Skeletal muscle cell (primary cell): ENCODE measurements around the gene RGS4.
"Not testable (repeated sequence)": the region's sequence is repeated elsewhere in the genome, so short reads cannot be mapped to it uniquely, and the experiment has no call there.

Source experiments
- DNase-seq: peaks from one replicate; pipeline ENCODE4 v3.0.0-alpha.2; 2010; ENCODE audit warnings: low read depth
- H3K4me3 ChIP-seq: 2 replicates; pipeline ENCODE4 v1.5.1; 2011; ENCODE audit warnings: low read depth, mild to moderate bottlenecking, control low read depth, low read length, moderate library complexity

Gene RGS4

DNA sequence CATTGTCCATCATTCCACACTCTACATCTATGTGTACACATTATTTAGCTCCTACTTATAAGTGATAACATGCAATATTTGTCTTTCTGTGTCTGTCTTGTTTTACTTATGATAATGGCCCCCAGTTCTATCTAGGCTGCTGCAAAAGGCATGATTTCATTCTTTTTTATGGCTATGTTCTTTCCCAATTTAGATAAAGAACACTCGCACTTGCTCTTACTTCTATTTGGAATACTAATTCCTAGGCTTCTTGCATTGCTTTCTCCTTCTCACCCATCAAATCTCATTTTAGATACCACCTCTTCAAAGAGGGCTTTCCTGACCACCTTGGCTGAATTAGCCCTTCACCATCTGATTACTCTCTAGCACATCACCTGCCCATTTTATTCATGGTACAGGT lies 3.0 kb upstream of the RGS4 start:
- H3K4me3 ChIP-seq = no peak overlapping the region
- DNase-seq = no peak

DNA sequence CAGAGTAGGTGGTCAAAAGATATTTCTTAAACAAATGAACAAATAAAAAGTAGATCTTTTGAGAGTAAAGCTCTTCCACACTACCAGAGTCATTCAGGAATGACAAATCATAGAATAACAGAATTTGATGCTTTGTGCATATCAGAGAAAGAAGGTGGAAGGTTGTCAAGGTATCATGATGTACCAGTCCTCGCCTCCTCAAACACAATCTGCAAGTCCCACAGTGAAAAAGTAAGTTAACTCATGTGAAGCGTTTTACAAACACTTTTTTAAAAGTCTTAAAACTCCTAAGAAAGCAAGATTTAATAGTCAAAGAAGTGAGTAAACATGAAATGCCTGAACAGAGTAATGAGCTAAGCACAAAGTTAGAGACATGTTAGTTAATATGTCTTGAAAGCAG lies 2.5 kb upstream of the RGS4 start:
- H3K4me3 ChIP-seq = no peak overlapping the region
- DNase-seq = no peak

DNA sequence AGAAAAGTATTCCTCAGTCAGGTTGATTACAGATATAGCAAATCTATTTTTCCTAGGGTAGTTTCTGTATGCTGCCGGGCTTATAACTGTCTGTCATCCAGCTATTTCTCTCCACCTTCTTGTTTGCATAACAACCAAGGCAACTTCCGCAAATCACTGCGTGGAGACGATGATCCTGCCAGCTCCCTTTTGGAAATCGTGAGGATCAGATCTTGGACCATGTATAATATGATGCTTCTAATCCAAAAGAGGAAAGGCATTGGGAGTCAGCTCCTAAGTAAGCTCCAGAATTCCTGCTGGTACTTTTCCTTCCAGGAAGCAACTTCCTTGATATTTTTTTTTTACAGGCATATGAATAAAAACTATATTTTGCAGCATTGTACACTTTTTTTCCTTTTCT lies 445 bp upstream of the RGS4 start:
- peak overlapping the region; percentile 44 for H3K4me3 ChIP-seq
- no peak for DNase-seq

DNA sequence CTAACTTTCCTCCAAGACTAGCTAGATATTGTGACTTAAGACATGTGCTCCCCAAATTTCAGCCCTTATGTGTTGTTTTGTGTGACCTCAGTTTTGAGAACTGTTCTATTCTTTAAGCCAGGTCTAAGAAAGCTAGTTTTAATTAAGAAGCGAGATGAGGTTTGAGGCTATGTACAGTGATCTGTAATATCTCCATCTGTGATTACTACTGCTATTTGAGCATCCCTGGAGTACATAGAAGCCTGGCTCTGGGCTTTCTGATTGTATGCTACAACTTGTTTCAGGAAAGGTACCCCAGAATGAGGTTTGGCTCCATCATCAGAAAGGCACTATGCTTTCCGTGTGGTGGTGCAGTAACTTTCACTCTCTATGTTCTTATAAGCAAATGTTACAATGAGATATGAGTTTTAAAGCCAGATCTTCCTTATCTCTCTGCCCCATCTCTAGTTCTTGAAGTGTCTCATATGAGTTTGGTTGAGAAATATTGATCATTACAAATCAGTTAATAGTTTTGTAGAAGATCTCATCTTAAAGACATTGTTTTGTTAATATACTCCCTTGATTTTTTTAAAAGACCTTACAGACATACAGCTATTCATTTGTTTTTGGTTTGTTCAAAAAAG lies 605 bp downstream of the RGS4 start:
- peak overlapping the region; percentile 44 for H3K4me3 ChIP-seq
- no peak for DNase-seq

DNA sequence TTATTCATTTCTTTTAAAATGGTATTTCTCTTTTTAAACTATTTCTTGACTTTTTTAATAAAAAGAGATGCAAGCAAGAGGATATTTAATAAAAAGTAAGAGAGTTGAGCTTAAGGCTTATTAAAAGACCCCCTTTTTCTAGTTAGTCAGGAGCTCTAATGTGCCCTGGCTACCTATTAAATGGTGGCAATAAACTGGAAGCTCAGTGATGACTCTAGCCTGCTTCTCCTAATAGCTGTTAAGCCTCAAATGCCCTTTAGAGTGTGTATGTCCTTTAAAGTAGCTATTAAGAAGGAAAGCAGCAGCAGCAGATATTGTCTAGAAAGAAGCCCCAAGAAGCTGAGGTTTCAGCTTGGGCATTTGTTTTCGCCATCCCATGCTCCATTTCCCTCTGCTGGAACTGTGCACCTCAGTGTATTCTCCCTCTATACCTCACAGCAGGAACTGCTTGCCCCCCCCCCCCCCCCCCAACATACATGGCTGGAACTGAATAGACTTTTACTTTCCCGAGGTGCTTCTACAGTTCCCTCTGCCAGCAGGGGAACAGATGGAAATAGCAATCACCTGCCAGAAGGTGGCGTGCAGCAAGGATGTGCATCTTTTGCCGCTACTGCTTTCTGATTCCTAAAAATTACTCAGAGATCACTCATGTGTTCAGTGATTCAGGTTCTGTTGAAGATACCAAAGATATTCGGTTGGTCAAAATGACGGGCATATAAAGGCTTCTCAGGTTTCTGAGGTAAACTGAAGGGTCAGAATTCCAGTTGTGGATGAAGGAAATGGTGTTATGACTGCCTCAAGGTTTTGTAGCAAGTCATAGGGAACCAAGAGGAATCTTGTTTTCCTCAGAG lies 2.5 kb downstream of the RGS4 start:
- peak; percentile 49 for DNase-seq
- peak overlapping the region; percentile 26 for H3K4me3 ChIP-seq

DNA sequence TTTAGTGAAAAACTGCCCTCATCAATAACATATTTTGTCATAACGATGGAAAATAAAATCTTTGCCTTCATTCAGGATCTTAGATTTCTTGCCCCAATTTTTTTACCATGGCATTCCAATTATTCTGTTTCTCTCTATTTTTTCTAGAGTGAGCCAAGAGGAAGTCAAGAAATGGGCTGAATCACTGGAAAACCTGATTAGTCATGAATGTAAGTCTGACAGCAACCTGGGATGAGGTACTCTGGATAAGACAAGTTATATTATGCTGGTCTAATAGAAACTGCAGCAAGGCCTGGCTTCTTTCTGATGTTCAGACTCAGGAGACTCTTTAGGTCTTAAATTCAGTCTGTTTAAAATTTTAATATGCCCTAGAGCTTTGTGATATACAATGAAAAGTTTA lies 3.5 kb downstream of the RGS4 start:
- DNase-seq = no peak
- no peak overlapping the region for H3K4me3 ChIP-seq

DNA sequence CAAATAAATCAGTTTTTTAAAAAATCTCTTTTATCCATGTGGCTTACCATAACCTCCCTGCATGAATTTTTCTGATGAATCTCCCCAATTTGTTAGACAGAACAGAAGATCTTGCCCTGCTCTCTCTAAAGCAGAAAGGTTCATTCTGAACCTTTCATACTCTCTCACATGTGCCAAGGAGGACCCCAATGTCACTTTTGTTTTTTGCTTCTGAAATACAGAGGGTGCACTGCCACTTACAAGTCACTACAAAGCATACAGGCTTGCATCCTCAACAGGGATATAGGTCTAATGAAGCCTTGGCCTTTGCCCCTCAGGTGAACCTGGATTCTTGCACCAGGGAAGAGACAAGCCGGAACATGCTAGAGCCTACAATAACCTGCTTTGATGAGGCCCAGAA lies 4.8 kb downstream of the RGS4 start:
- no peak overlapping the region for H3K4me3 ChIP-seq
- DNase-seq = no peak

DNA sequence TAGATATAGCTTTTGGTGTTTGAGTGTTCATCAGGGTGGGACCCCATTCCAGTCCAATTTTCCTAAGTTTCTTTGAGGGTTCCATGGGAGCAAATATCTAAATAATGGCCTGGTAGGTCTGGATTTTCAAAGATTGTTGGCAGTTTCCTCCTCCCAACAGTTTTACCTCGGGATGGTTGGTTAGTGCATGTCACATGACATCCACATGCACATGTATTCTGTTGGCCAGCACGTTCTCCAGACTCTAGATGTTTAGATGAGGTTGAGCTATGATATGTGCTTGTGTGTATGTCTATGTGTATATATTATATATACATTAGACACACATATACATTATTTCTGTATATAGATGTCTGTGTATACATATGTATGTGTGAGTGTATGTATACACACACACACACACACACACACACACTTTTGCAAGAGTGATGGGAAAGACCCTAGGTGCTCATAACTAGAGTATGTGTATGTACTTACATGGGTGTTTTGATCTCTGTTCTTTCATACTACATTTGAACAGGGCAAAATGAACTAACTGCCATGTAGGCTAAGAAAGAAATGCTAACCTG lies 5.6 kb downstream of the RGS4 start:
- DNase-seq = no peak
- H3K4me3 ChIP-seq = no peak overlapping the region

DNA sequence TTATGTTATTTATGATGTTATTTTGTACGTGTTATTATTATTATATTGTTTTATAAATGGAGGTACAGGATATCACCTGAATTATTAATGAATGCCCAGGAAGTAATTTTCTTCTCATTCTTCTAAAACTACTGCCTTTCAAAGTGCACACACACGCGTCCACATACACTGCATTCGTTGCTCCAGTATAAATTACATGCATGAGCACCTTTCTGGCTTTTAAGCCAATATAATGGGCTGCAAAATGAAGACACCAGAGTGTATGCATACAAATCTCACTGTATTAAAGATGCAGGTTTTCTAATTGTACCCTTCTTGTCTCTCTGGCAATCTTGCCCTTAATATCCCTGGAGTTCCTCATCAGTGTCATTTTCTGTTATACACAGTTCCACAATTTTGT lies 6.9 kb downstream of the RGS4 start:
- no peak overlapping the region for H3K4me3 ChIP-seq
- no peak for DNase-seq

DNA sequence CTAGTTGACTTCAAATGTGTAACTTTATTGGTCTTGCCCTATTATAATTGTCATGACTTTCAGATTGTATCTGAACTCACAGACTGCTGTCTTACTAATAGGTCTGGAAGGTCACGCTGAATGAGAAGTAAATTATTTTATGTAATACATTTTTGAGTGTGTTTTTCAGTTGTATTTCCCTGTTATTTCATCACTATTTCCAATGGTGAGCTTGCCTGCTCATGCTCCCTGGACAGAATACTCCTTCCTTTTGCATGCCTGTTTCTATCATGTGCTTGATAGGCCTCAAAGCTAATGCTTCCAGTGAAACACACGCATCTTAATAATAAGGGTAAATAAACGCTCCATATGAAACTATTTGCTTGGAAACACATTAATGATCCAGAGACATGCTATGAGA lies 7.3 kb downstream of the RGS4 start:
- no peak for DNase-seq
- H3K4me3 ChIP-seq = no peak overlapping the region

DNA sequence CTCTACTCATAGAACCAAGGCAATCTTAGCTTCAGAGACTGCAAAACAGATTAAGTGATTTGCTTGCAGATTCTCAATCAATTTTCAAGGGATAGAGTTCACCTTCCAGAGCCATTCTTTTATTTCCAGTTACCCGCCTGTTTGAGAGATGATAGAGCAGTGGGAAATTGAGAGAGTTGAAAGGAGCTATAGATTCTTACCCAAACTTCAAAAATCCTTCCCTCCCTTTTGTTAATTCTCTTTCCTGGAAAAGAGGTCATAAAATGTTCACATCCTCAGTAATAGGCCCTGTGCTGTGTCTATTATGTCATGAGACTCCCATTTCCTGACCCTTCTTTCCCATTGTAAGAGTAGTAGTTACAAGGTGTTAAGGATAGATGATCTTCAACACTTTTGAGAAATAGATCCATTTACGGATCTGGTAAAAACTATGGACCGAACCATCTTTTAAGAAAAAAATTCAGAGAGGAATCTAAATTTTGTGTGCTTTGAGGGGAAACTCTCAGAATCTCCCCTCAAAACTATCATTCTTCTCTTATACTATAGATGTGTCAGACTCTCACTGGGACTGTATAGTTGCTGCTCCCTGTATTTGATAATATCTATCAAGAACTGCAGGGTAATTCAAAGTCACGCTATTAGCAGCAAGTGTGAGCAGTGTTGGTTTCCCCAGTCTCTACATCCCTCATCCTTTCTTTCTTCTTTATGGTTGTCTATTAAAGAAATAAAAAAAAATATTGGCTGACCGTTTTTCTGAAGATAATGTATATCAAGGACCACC lies 8.0 kb downstream of the RGS4 start:
- no peak for DNase-seq
- H3K4me3 ChIP-seq = no peak overlapping the region

DNA sequence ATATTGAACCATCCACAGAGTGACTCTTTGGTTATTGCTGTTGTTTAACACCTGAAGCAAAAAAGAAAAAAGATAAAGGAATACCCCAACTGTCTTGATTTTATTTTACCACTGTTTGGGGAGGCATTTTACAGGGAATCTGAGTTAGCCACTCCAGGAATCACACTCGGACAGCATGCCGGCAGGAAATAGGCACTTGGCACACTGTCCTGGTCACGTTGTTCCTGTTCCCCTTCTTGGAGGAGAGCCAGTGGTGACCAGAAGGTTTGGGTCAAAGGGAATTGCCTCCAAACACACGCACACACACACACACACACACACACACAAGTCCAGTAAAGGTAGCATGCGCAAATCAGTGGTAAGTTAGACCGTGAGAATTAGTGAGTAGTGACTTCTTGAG lies 13.8 kb downstream of the RGS4 start:
- DNase-seq = no peak

DNA sequence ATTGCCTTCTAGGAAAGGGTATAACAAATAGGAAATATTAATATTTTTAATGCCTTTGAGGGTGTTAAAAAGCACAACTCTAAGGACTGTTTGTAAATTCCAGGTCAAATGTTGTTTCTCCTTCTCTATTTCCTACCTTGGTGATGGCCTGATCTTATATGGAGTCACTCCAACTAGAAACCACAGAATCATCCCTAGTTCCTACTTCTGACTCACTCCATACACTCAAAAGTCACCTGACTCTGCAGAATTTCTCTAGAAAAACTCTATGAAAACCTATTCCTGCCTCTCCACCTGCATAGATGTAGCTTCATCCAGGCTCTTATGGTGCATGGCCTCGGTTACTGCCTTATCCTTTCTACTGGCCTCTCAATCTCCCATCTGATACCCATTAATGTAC lies 14.5 kb downstream of the RGS4 start:
- no peak for DNase-seq
- no peak overlapping the region for H3K4me3 ChIP-seq

More for the DNA sequence above, 13.8 kb downstream of the RGS4 start:
- H3K4me3 ChIP-seq = no peak overlapping the region

DNA sequence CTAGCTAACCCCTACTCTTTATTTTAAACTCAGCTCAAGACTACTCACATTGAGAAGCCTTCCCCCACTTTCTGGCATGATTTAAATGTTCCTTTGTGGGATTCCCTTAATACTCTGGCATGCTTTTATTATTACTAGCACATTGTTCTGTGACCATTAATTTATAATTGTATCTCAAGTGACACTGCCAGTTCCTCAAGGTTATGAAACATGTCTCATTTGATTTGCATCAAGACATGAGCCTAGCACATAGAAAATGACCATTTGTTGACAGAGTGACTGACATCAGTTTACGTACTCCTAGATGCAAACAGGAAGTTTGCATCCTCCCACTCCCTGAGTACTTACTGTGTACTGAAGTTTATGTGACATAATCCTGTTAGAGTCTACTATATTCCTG lies 15.2 kb downstream of the RGS4 start:
- no peak for DNase-seq
- H3K4me3 ChIP-seq = no peak overlapping the region

DNA sequence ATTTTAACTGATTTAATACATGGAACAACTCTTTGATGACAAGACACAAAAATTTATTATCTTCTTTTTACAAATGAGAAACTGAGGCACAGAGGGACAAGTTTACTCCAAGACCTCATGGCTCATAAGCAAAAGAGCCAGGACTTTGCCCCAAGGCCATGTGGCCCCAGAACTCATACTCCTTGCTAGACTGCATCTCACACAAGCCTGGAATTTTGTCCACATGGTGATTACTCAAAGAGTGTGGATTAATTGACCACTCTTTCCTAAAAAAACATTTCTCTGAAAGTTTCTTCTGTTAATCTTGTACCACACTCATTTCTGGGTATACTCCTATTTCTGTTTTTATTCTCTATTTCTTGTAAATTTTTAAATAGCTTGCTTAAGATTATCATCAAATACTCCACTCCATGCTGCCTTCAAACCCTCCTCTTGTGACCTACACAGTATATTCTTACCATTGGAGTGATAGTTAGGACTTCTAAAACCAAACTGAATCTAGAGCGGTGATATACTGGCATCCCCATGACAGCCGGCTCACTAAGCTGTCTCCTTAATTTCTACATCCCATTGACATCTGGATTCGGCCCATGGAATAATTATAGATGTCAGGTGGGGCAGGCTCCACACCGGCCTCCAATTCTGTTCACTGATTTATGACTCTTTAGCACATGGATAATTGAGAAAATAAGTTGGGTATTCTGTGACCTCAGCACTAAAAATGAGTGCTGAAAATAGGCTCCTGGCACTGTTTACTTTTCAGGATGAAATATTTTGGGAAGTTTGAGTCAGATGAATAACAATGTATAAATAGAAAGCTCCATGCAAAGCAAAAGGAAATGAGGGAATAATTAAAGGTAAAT lies 16.1 kb downstream of the RGS4 start:
- H3K4me3 ChIP-seq = no peak overlapping the region
- no peak for DNase-seq

DNA sequence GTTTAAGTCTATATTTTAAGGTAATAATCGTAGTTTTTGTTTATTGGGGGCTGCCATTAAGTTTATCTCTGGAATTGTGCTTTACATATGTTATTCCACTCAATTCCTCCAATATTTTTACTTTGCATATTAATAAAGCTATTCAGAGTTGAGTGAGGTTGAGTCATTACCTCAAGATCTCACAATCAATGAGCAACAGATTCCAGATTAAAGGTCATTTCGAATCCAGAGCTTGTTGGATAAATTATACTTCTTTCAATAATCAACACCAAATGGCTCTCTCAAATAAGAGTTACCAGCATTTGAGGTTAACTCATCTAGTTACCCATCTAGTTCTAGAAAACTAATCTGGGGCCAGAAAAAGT lies 16.7 kb downstream of the RGS4 start:
- no peak overlapping the region for H3K4me3 ChIP-seq
- DNase-seq = no peak

DNA sequence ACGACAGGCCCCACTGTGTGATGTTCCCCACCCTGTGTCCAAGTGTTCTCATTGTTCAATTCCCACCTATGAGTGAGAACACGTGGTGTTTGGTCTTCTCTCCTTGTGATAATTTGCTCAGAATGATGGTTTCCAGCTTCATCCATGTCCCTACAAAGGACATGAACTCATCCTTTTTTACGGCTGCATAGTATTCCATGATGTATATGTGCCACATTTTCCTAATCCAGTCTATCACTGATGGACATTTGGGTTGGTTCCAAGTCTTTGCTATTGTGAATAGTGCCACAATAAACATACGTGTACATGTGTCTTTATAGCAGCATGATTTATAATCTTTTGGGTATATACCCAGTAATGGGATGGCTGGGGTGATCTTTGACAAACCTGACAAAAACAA lies 20.0 kb downstream of the RGS4 start:
- not testable (repeated sequence) for H3K4me3 ChIP-seq, DNase-seq

DNA sequence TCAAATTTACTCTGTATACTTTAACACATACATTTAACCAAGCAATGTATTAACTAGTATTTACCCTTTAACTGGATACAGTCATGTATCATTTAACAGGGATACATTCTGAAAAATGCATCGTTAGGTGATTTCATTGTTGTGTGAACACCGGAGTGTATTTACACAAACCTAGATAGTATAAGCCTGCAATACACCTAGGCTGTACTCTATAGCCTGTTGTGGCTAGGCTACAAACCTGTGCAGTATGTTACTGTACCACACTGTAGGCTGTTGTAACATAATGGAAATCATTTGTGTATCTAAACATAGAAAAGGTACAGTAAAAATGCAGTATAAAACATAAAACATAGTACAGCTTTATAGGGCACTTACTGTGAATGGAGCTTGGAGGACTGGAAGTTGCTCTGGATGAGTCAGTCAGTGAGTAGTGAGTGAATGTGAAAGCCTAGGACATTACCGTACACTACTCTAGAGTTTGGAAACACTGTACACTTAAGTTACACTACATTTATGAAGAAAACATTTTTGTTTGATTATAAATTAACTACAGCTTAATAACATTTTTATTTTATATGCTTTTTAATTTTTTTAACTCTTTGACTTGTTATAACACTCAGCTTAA lies 21.3 kb downstream of the RGS4 start:
- H3K4me3 ChIP-seq = no peak overlapping the region
- DNase-seq = peak; percentile 48

DNA sequence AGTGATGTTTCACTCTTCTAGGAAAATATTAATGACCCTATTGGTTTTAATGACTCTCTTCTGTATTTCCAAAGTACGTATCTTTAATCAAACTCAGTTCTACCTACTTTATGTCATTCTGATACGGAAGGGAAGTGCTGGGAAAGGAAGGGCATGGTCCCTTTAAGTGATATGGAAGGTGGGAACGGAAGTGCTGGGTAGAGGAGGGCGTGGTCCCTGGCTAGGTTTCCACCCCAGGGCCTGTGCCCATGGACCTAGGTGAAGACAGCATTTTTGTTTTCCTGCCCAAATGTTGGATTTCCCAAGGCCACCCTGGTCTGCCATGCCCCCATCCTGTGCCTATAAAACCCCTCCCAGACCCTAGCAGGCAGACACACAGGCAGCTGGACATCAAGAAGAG lies 24.0 kb downstream of the RGS4 start:
- H3K4me3 ChIP-seq = no peak overlapping the region
- no peak for DNase-seq
